Stomach (tissue), 4 donors: Measurements from ENCODE around the gene DGCR8.

Source experiments
- POLR2A ChIP-seq, 4 donors: fragments of 450-650 bp; IDR thresholded peaks; one replicate each; pipeline ENCODE4 v1.6.1; 2016; ENCODE audit warnings: antibody characterized with exemption in 4 of 4, control low read depth in 2 of 4, mild to moderate bottlenecking in 1 of 4, moderate library complexity in 1 of 4
- TF ChIP-seq, protein P1 (sequence below), 7 experiments: fragments of 450-650 bp in 4 of 7; fragments of 200-600 bp in 3 of 7; sonication (generic) in 3 of 7; IDR thresholded peaks; one replicate each; pipeline ENCODE4 v1.5.1; 2016 to 2019; ENCODE audit warnings: antibody characterized with exemption in 7 of 7, control low read depth in 2 of 7, mild to moderate bottlenecking in 1 of 7

DNA sequence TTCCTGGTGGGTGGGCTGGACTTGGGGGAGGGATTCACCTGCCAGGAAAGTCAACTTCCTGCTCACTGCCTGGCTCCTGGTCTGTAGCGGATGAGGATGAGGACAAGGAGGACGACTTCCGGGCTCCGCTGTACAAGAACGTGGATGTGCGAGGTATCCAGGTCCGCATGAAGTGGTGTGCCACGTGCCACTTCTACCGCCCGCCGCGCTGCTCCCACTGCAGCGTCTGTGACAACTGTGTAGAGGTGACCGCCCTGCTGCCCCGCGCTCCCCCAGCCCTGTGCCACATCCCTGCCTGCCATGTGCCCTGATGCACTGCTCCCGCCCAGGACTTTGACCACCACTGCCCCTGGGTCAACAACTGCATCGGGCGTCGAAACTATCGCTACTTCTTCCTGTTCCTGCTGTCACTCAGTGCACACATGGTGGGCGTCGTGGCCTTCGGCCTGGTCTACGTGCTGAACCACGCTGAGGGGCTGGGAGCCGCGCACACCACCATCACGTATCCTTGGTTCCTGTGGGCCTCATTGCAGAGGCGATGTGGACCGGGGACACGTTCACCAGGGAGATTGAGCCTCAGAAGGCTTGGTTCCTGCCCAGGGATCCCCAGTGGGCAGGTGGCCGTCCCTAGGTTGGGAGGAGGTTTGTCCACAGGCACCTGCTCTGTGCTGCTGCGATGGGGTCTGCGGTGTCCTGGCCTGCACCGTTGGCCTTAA, 59.5 kb downstream of the DGCR8 start:
- TF ChIP-seq, protein P1, sequence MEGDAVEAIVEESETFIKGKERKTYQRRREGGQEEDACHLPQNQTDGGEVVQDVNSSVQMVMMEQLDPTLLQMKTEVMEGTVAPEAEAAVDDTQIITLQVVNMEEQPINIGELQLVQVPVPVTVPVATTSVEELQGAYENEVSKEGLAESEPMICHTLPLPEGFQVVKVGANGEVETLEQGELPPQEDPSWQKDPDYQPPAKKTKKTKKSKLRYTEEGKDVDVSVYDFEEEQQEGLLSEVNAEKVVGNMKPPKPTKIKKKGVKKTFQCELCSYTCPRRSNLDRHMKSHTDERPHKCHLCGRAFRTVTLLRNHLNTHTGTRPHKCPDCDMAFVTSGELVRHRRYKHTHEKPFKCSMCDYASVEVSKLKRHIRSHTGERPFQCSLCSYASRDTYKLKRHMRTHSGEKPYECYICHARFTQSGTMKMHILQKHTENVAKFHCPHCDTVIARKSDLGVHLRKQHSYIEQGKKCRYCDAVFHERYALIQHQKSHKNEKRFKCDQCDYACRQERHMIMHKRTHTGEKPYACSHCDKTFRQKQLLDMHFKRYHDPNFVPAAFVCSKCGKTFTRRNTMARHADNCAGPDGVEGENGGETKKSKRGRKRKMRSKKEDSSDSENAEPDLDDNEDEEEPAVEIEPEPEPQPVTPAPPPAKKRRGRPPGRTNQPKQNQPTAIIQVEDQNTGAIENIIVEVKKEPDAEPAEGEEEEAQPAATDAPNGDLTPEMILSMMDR (IDR thresholded peaks at IDR 0.05) = no peak
- TF ChIP-seq POLR2A (IDR thresholded peaks at IDR 0.05) = no peak
